GM18505 (cell line): Measurements from ENCODE around the gene UHRF1.

Source experiments
- ATAC-seq: cut with Tn5 transposase; IDR thresholded peaks from one replicate; pipeline ENCODE4 v1.9.1; 2021; ENCODE audit not compliant: unreplicated experiment
- POLR2A ChIP-seq: IDR thresholded peaks from 4 replicates; pipeline ENCODE4 v1.6.1; 2011; ENCODE audit warnings: borderline replicate concordance; ENCODE audit not compliant: insufficient read depth, insufficient read length; ENCODE audit errors: extremely low read depth

Gene UHRF1

GRCh38 chr19:4909156-4909896 is at the start of gene UHRF1:
Gene UHRF1 (plus strand): TSS chr19:4909501. CDS start chr19:4910886, 1,385 bp downstream.
- peak; percentile 26 for ATAC-seq

GRCh38 chr19:4859697-4860096 is 49.6 kb upstream of the UHRF1 start:
- ATAC-seq, result no peak
- TF ChIP-seq POLR2A, result no peak

More at GRCh38 chr19:4909156-4909896, at the start of gene UHRF1:
- TF ChIP-seq POLR2A, result peak; percentile 65

- no peak for TF ChIP-seq POLR2A
Observed at GRCh38 chr19:4861147-4861546, 48.2 kb upstream of the UHRF1 start.

GRCh38 chr19:4866595-4867424 is 42.5 kb upstream of the UHRF1 start:
- TF ChIP-seq POLR2A, result no peak

More at GRCh38 chr19:4861147-4861546, 48.2 kb upstream of the UHRF1 start:
- ATAC-seq, result no peak

GRCh38 chr19:4867534-4868285 is 41.6 kb upstream of the UHRF1 start, which contains the start of gene PLIN3:
Gene PLIN3 (minus strand): TSS chr19:4867667. CDS start chr19:4861394, 6,273 bp downstream.
- peak; percentile 58 for ATAC-seq
- peak; percentile 59 for TF ChIP-seq POLR2A

More at GRCh38 chr19:4866595-4867424, 42.5 kb upstream of the UHRF1 start:
- ATAC-seq, result no peak

GRCh38 chr19:4868286-4868834 is 40.9 kb upstream of the UHRF1 start:
- ATAC-seq, result no peak
- TF ChIP-seq POLR2A, result no peak

- no peak for ATAC-seq
- no peak for TF ChIP-seq POLR2A
Observed at GRCh38 chr19:4870025-4870700, 39.1 kb upstream of the UHRF1 start.

- no peak for TF ChIP-seq POLR2A
- no peak for ATAC-seq
Observed at GRCh38 chr19:4871711-4872110, 37.6 kb upstream of the UHRF1 start.

GRCh38 chr19:4873930-4874329 is 35.4 kb upstream of the UHRF1 start:
- no peak for TF ChIP-seq POLR2A
- ATAC-seq, result no peak

GRCh38 chr19:4877753-4878490 is 31.4 kb upstream of the UHRF1 start:
- no peak for TF ChIP-seq POLR2A
- no peak for ATAC-seq

GRCh38 chr19:4878491-4878968 is 30.8 kb upstream of the UHRF1 start:
- no peak for ATAC-seq
- no peak for TF ChIP-seq POLR2A
